Upper lobe of left lung (tissue), 4 donors: Measurements from ENCODE around the gene TTC7B.

Experiments
- POLR2A ChIP-seq, 4 donors: fragments of 450-650 bp; IDR thresholded peaks; one replicate each; pipeline ENCODE4 v1.5.1; 2016 to 2017; ENCODE audit warnings: antibody characterized with exemption in 4 of 4, mild to moderate bottlenecking in 2 of 4
- POLR2AphosphoS5 ChIP-seq, 2 donors: sonication (generic); formaldehyde crosslinking; IDR thresholded peaks; one replicate each; pipeline ENCODE4 v1.5.1; 2017; ENCODE audit warnings: antibody characterized with exemption in 2 of 2
- TF ChIP-seq, protein P1 (sequence below), 6 experiments: fragments of 450-650 bp in 4 of 6; fragments of 200-600 bp in 2 of 6; sonication (generic) in 2 of 6; IDR thresholded peaks; one replicate each; pipeline ENCODE4 v1.5.1; 2016 to 2019; ENCODE audit warnings: antibody characterized with exemption in 6 of 6

DNA sequence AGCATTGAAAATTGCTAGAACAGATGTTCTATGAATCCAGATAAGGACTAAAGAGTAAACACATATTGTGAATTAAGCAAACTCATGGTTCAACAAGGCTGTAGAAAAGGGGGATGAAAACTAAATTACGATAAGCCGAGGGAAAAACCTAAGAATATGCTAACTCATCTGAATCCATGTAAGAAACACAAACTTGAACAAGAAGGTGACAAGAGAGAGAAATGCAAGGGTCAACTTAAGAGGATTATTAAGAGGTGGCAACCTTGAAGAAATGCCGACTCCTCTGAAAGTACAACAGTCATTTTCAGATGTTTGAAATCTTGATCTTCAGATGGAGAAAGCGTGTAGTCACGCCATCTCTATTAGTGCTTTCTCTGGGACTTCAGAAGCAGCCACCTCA is 128.6 kb downstream of the TTC7B start:
- TF ChIP-seq POLR2AphosphoS5 (IDR thresholded peaks at IDR 0.05) = no peak
- TF ChIP-seq, protein P1, sequence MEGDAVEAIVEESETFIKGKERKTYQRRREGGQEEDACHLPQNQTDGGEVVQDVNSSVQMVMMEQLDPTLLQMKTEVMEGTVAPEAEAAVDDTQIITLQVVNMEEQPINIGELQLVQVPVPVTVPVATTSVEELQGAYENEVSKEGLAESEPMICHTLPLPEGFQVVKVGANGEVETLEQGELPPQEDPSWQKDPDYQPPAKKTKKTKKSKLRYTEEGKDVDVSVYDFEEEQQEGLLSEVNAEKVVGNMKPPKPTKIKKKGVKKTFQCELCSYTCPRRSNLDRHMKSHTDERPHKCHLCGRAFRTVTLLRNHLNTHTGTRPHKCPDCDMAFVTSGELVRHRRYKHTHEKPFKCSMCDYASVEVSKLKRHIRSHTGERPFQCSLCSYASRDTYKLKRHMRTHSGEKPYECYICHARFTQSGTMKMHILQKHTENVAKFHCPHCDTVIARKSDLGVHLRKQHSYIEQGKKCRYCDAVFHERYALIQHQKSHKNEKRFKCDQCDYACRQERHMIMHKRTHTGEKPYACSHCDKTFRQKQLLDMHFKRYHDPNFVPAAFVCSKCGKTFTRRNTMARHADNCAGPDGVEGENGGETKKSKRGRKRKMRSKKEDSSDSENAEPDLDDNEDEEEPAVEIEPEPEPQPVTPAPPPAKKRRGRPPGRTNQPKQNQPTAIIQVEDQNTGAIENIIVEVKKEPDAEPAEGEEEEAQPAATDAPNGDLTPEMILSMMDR (IDR thresholded peaks at IDR 0.05) = no peak
- no peak for TF ChIP-seq POLR2A (IDR thresholded peaks at IDR 0.05)
